Measurements from ENCODE around the gene PIGR.
"Not testable (repeated sequence)": the region's sequence is repeated elsewhere in the genome, so short reads cannot be mapped to it uniquely, and the experiment has no call there.

PIGR gene

GRCh38 chr1:206933333-206933945 lies 12.8 kb downstream of the PIGR start:
- peak; percentile 33 for DNase-seq (ENCODE audit: low spot score)

GRCh38 chr1:206932177-206932576 lies 14.1 kb downstream of the PIGR start:
- no peak for DNase-seq (ENCODE audit: low spot score)

- DNase-seq (ENCODE audit: low spot score): no peak
Measured at GRCh38 chr1:206931709-206932108, 14.6 kb downstream of the PIGR start.

GRCh38 chr1:206930210-206930798 lies 16.0 kb downstream of the PIGR start:
- DNase-seq (ENCODE audit: low spot score): no peak

- no peak for DNase-seq (ENCODE audit: low spot score)
Measured at GRCh38 chr1:206929524-206929923, 16.7 kb downstream of the PIGR start.

- no peak for DNase-seq (ENCODE audit: low spot score)
Measured at GRCh38 chr1:206926286-206926685, 20.0 kb downstream of the PIGR start.

- peak; percentile 14 for DNase-seq (ENCODE audit: low spot score)
Measured at GRCh38 chr1:206925106-206925736, 21.0 kb downstream of the PIGR start.

GRCh38 chr1:206924592-206925105 lies 21.6 kb downstream of the PIGR start:
- no peak for DNase-seq (ENCODE audit: low spot score)

GRCh38 chr1:206923961-206924557 lies 22.2 kb downstream of the PIGR start:
- DNase-seq (ENCODE audit: low spot score): not testable (repeated sequence)

- no peak for DNase-seq (ENCODE audit: low spot score)
Measured at GRCh38 chr1:206923009-206923960, 23.0 kb downstream of the PIGR start.

GRCh38 chr1:206922524-206922923 lies 23.7 kb downstream of the PIGR start:
- DNase-seq (ENCODE audit: low spot score): no peak

GRCh38 chr1:206921772-206922265 lies 24.4 kb downstream of the PIGR start, which contains the start of gene FCMR:
Gene FCMR, minus strand, starts transcription at chr1:206921941. Its CDS starts 87 bp downstream, at chr1:206921854.
- no peak for DNase-seq (ENCODE audit: low spot score)

- DNase-seq (ENCODE audit: low spot score): no peak
Measured at GRCh38 chr1:206918076-206918475, 28.2 kb downstream of the PIGR start.

GRCh38 chr1:206916000-206916709 lies 30.1 kb downstream of the PIGR start:
- DNase-seq (ENCODE audit: low spot score): no peak

GRCh38 chr1:206915030-206915735 lies 31.1 kb downstream of the PIGR start:
- no peak for DNase-seq (ENCODE audit: low spot score)

GRCh38 chr1:206913766-206914537 lies 32.3 kb downstream of the PIGR start:
- DNase-seq (ENCODE audit: low spot score): no peak

- peak; percentile 78 for DNase-seq (ENCODE audit: low spot score)
Measured at GRCh38 chr1:206912445-206913095, 33.7 kb downstream of the PIGR start.

- DNase-seq (ENCODE audit: low spot score): peak; percentile 50
Measured at GRCh38 chr1:206911064-206911663, 35.1 kb downstream of the PIGR start.

Measured in hematopoietic multipotent progenitor cell treated with erythropoietin and hydrocortisone succinate and interleukin-3 and kit ligand, for 17 days (in vitro differentiated cells).